ENCODE measurements around the gene SHROOM3.

The SHROOM3 gene

GRCh38 chr4:76429636-76430035, 5.4 kb upstream of the SHROOM3 start:
- DNase-seq (ENCODE audit: low read depth in 2 of 2), result no peak
- no peak overlapping the region for H3K4me3 ChIP-seq (replicated peaks in 1 of 2; ENCODE audit: low read depth in 2 of 2, low read length in 2 of 2)
- TF ChIP-seq CTCF (IDR thresholded peaks at IDR 0.05; ENCODE audit: low read depth, low read length), result no peak

GRCh38 chr4:76430519-76431388, 4.3 kb upstream of the SHROOM3 start:
- H3K4me3 ChIP-seq (replicated peaks in 1 of 2; ENCODE audit: low read depth in 2 of 2, low read length in 2 of 2), result no peak overlapping the region
- peak; percentile 57 for TF ChIP-seq CTCF (IDR thresholded peaks at IDR 0.05; ENCODE audit: low read depth, low read length)
- peak; percentile 75 to 77 for DNase-seq (ENCODE audit: low read depth in 2 of 2)

- no peak for DNase-seq (ENCODE audit: low read depth in 2 of 2)
- H3K4me3 ChIP-seq (replicated peaks in 1 of 2; ENCODE audit: low read depth in 2 of 2, low read length in 2 of 2), result no peak overlapping the region
- TF ChIP-seq CTCF (IDR thresholded peaks at IDR 0.05; ENCODE audit: low read depth, low read length), result no peak
Observed at GRCh38 chr4:76435528-76436319, 695 bp downstream of the SHROOM3 start.

- no peak for DNase-seq (ENCODE audit: low read depth in 2 of 2)
- H3K4me3 ChIP-seq (replicated peaks in 1 of 2; ENCODE audit: low read depth in 2 of 2, low read length in 2 of 2), result no peak overlapping the region
- no peak for TF ChIP-seq CTCF (IDR thresholded peaks at IDR 0.05; ENCODE audit: low read depth, low read length)
Observed at GRCh38 chr4:76439491-76439890, 4.5 kb downstream of the SHROOM3 start.

GRCh38 chr4:76441881-76442280, 6.9 kb downstream of the SHROOM3 start:
- no peak for TF ChIP-seq CTCF (IDR thresholded peaks at IDR 0.05; ENCODE audit: low read depth, low read length)
- H3K4me3 ChIP-seq (replicated peaks in 1 of 2; ENCODE audit: low read depth in 2 of 2, low read length in 2 of 2), result no peak overlapping the region
- DNase-seq (ENCODE audit: low read depth in 2 of 2), result no peak

- DNase-seq (ENCODE audit: low read depth in 2 of 2), result no peak
- no peak for TF ChIP-seq CTCF (IDR thresholded peaks at IDR 0.05; ENCODE audit: low read depth, low read length)
- H3K4me3 ChIP-seq (replicated peaks in 1 of 2; ENCODE audit: low read depth in 2 of 2, low read length in 2 of 2), result no peak overlapping the region
Observed at GRCh38 chr4:76442807-76443206, 7.8 kb downstream of the SHROOM3 start.
